ENCODE results near the gene NXPE3. TPM values are rescaled to one million over a fixed set of nuclear protein-coding genes. Genes with fewer than 3 reads are reported as not detected.

NXPE3 gene
- total RNA-seq, 1 donor from 2014 or later: 11.0 TPM

DNA sequence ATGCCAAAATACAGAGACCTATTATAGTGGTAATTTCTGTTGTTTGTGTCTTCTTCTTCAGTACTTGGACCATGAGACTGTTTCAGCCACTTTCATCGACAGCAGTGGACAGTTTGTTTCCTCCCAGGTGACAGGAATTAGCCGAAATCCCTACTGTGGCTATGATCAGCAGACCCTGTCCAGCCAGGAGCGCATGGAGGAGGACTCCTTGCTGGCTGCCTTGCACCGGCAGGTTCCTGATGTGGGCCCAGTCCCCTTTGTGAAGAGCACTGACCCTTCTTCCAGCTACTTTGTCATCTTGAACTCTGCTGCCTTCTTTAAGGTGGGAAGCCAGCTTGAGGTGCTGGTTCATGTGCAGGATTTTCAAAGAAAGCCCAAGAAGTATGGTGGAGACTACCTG is 22.2 kb downstream of the NXPE3 start:
- no peaks in the 10 kb centered on the region for H3K9me3 ChIP-seq (ENCODE audit: control insufficient read depth in 3 of 3, low read length in 3 of 3)
- no peaks in the 10 kb centered on the region for H3K4me1 ChIP-seq (ENCODE audit: control insufficient read depth in 3 of 3, insufficient read depth in 3 of 3, low read length in 3 of 3)
- H3K4me3 ChIP-seq (ENCODE audit: low read length in 3 of 3): no peak overlapping the region
- H3K27ac ChIP-seq (ENCODE audit: low read depth, low read length): no peak overlapping the region
- H3K27me3 ChIP-seq (ENCODE audit: control insufficient read depth in 3 of 3, insufficient read depth in 3 of 3, low read length in 3 of 3): no peaks in the 10 kb centered on the region
- no peak overlapping the region for H3K9ac ChIP-seq (ENCODE audit: low read depth in 1 of 3, low read length in 3 of 3)
- peaks cover 6 to 17% (median 8%) of the 10 kb centered on the region in 3 donors for H3K36me3 ChIP-seq (ENCODE audit: control insufficient read depth in 3 of 3, insufficient read depth in 3 of 3, low read length in 3 of 3)

- no peak overlapping the region for H3K4me3 ChIP-seq (ENCODE audit: low read length in 3 of 3)
- H3K27me3 ChIP-seq (ENCODE audit: control insufficient read depth in 3 of 3, insufficient read depth in 3 of 3, low read length in 3 of 3): no peaks in the 10 kb centered on the region
- peaks cover 6 to 17% (median 8%) of the 10 kb centered on the region in 3 donors for H3K36me3 ChIP-seq (ENCODE audit: control insufficient read depth in 3 of 3, insufficient read depth in 3 of 3, low read length in 3 of 3)
- H3K9ac ChIP-seq (ENCODE audit: low read depth in 1 of 3, low read length in 3 of 3): no peak overlapping the region
- H3K9me3 ChIP-seq (ENCODE audit: control insufficient read depth in 3 of 3, low read length in 3 of 3): no peaks in the 10 kb centered on the region
- H3K27ac ChIP-seq (ENCODE audit: low read depth, low read length): no peak overlapping the region
- no peaks in the 10 kb centered on the region for H3K4me1 ChIP-seq (ENCODE audit: control insufficient read depth in 3 of 3, insufficient read depth in 3 of 3, low read length in 3 of 3)
These were observed 23.2 kb downstream of the NXPE3 start for GRCh38 chr3:101802179-101802578.

- Histone ChIP-seq H3K36me3 (ENCODE audit: control insufficient read depth in 3 of 3, insufficient read depth in 3 of 3, low read length in 3 of 3) (peaks cover 8 to 18% (median 11%) of the 10 kb centered on the region in 3 donors), H3K27me3 (ENCODE audit: control insufficient read depth in 3 of 3, insufficient read depth in 3 of 3, low read length in 3 of 3) (no peaks in the 10 kb centered on the region), H3K4me3 (ENCODE audit: low read length in 3 of 3) (no peak overlapping the region), H3K9me3 (ENCODE audit: control insufficient read depth in 3 of 3, low read length in 3 of 3) (no peaks in the 10 kb centered on the region), H3K9ac (ENCODE audit: low read depth in 1 of 3, low read length in 3 of 3) (no peak overlapping the region), H3K27ac (ENCODE audit: low read depth, low read length) (no peak overlapping the region), H3K4me1 (ENCODE audit: control insufficient read depth in 3 of 3, insufficient read depth in 3 of 3, low read length in 3 of 3) (no peaks in the 10 kb centered on the region)
These were observed 24.3 kb downstream of the NXPE3 start for GRCh38 chr3:101803173-101803782.

- H3K9me3 ChIP-seq (ENCODE audit: control insufficient read depth in 3 of 3, low read length in 3 of 3): no peaks in the 10 kb centered on the region
- H3K4me3 ChIP-seq (ENCODE audit: low read length in 3 of 3): no peak overlapping the region
- H3K27ac ChIP-seq (ENCODE audit: low read depth, low read length): no peak overlapping the region
- H3K9ac ChIP-seq (ENCODE audit: low read depth in 1 of 3, low read length in 3 of 3): no peak overlapping the region
- H3K36me3 ChIP-seq (ENCODE audit: control insufficient read depth in 3 of 3, insufficient read depth in 3 of 3, low read length in 3 of 3): peaks cover 8 to 18% (median 11%) of the 10 kb centered on the region in 3 donors
- H3K27me3 ChIP-seq (ENCODE audit: control insufficient read depth in 3 of 3, insufficient read depth in 3 of 3, low read length in 3 of 3): no peaks in the 10 kb centered on the region
- H3K4me1 ChIP-seq (ENCODE audit: control insufficient read depth in 3 of 3, insufficient read depth in 3 of 3, low read length in 3 of 3): peaks cover 0 to 2% (median 0%) of the 10 kb centered on the region in 3 donors
These were observed 24.9 kb downstream of the NXPE3 start for GRCh38 chr3:101803939-101804338.

DNA sequence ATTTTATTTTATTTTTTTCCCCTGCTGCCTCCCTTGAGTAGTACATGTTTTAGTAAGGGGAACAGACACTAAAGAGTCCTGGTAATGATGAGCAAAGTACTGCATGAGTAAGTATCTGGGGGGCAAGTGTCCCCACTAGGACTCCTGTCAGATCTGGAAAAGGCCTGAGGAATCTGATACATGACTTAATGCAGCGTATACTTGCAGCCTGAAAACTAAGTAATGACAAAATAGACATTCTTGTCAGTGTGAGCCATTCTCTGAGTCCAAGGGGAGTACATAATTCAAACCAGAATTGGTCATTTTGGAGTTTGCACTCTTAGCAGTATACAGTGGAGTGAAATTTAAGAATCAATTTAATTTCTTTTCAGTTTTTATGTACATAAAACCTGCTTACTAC is 27.5 kb downstream of the NXPE3 start:
- no peak overlapping the region for H3K27ac ChIP-seq (ENCODE audit: low read depth, low read length)
- peaks cover 5 to 12% (median 6%) of the 10 kb centered on the region in 3 donors for H3K36me3 ChIP-seq (ENCODE audit: control insufficient read depth in 3 of 3, insufficient read depth in 3 of 3, low read length in 3 of 3)
- no peak overlapping the region for H3K4me3 ChIP-seq (ENCODE audit: low read length in 3 of 3)

DNA sequence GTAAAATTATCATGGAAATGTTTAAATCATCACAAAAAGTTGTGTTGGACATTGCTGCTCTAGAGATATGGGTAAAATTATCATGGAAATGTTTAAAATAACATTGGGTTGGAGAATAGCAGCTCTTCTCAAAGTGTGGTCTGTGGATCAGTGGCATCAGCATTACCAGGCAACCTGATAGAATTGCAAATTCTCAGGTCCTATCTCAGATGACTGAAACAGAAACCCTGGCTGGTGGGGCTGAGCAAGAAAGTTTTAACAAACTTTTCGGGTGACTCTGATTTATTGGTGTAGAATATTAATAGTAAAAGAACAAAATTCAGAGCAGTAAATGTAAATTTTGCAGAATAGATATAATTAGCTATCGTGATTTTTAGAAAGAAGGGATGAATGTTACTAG is 28.9 kb downstream of the NXPE3 start:
- peaks cover 0 to 2% (median 2%) of the 10 kb centered on the region in 3 donors for H3K4me1 ChIP-seq (ENCODE audit: control insufficient read depth in 3 of 3, insufficient read depth in 3 of 3, low read length in 3 of 3)
- H3K27ac ChIP-seq (ENCODE audit: low read depth, low read length): no peak overlapping the region
- no peaks in the 10 kb centered on the region for H3K9me3 ChIP-seq (ENCODE audit: control insufficient read depth in 3 of 3, low read length in 3 of 3)
- peaks cover 2 to 5% (median 5%) of the 10 kb centered on the region in 3 donors for H3K36me3 ChIP-seq (ENCODE audit: control insufficient read depth in 3 of 3, insufficient read depth in 3 of 3, low read length in 3 of 3)
- H3K27me3 ChIP-seq (ENCODE audit: control insufficient read depth in 3 of 3, insufficient read depth in 3 of 3, low read length in 3 of 3): no peaks in the 10 kb centered on the region
- no peak overlapping the region for H3K9ac ChIP-seq (ENCODE audit: low read depth in 1 of 3, low read length in 3 of 3)
- H3K4me3 ChIP-seq (ENCODE audit: low read length in 3 of 3): no peak overlapping the region

More for the DNA sequence above, 27.5 kb downstream of the NXPE3 start:
- Histone ChIP-seq H3K9me3 (ENCODE audit: control insufficient read depth in 3 of 3, low read length in 3 of 3) (no peaks in the 10 kb centered on the region), H3K27me3 (ENCODE audit: control insufficient read depth in 3 of 3, insufficient read depth in 3 of 3, low read length in 3 of 3) (no peaks in the 10 kb centered on the region), H3K9ac (ENCODE audit: low read depth in 1 of 3, low read length in 3 of 3) (no peak overlapping the region), H3K4me1 (ENCODE audit: control insufficient read depth in 3 of 3, insufficient read depth in 3 of 3, low read length in 3 of 3) (peaks cover 0 to 2% (median 2%) of the 10 kb centered on the region in 3 donors)

DNA sequence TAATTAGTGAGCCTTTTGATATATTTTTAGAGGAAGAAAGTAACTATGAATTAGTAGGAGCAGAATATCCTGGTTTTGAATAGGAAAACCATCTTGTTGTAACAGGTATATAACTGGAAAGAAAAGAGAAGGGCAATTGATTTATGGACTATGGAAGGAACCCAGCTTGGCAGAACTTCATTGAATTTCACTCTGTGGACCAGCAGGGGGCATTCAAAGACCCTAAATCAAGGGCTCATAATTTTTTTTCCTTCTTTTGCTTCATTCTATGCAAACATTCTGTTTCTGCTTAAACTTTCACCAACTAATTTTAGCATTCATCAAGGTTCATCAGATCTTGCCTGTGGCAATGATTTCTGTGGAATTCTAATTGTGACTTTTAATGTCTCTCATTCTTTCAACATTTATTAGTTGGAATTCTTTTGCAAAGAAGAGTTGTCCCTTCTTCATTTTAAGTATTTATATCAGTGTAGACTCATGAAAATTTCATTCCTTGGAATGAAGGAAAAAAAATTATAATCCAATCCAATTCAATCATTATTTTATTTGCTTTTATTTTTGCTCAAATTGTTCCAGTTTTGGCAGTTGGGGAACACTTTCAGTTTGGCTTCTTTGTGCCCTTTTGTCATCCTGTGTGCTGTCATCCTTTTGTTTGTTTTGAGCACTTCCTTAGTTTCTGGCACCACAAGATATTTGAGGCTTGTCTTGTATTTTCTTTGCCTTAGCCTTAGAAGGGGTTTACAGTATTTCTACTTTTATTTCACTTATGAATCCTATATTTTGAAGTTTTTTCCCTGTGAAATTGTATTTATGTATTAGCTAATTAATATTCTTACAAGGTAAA is 30.4 kb downstream of the NXPE3 start:
- H3K9me3 ChIP-seq (ENCODE audit: control insufficient read depth in 3 of 3, low read length in 3 of 3): no peaks in the 10 kb centered on the region
- H3K9ac ChIP-seq (ENCODE audit: low read depth in 1 of 3, low read length in 3 of 3): no peak overlapping the region
- no peaks in the 10 kb centered on the region for H3K27me3 ChIP-seq (ENCODE audit: control insufficient read depth in 3 of 3, insufficient read depth in 3 of 3, low read length in 3 of 3)
- peaks cover 0 to 5% (median 5%) of the 10 kb centered on the region in 3 donors for H3K36me3 ChIP-seq (ENCODE audit: control insufficient read depth in 3 of 3, insufficient read depth in 3 of 3, low read length in 3 of 3)
- H3K4me3 ChIP-seq (ENCODE audit: low read length in 3 of 3): no peak overlapping the region
- H3K4me1 ChIP-seq (ENCODE audit: control insufficient read depth in 3 of 3, insufficient read depth in 3 of 3, low read length in 3 of 3): peaks cover 0 to 6% (median 2%) of the 10 kb centered on the region in 3 donors
- H3K27ac ChIP-seq (ENCODE audit: low read depth, low read length): no peak overlapping the region

DNA sequence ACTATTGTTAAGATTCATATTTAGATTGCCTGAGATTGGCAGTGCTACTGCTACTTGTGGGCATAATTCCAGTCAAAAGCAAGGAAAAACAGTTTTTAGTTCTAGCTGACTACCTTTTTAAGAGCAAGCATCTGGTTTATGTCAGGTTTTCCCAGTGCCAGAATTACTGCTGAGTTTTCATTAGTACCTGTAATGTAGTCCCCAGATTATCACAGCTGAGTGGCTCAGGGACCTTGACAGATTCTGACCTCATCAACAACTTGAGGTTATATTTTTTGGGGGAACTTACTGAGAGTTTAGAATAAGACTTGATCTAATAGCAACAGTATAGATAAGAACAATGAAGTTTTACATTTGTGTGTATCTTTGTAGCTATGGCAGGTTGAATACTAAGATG is 31.0 kb downstream of the NXPE3 start:
- H3K9me3 ChIP-seq (ENCODE audit: control insufficient read depth in 3 of 3, low read length in 3 of 3): no peaks in the 10 kb centered on the region
- peaks cover 4 to 10% (median 7%) of the 10 kb centered on the region in 3 donors for H3K4me1 ChIP-seq (ENCODE audit: control insufficient read depth in 3 of 3, insufficient read depth in 3 of 3, low read length in 3 of 3)
- H3K4me3 ChIP-seq (ENCODE audit: low read length in 3 of 3): no peak overlapping the region
- no peaks in the 10 kb centered on the region for H3K27me3 ChIP-seq (ENCODE audit: control insufficient read depth in 3 of 3, insufficient read depth in 3 of 3, low read length in 3 of 3)
- no peak overlapping the region for H3K9ac ChIP-seq (ENCODE audit: low read depth in 1 of 3, low read length in 3 of 3)
- H3K27ac ChIP-seq (ENCODE audit: low read depth, low read length): no peak overlapping the region
- peaks cover 0 to 5% (median 5%) of the 10 kb centered on the region in 3 donors for H3K36me3 ChIP-seq (ENCODE audit: control insufficient read depth in 3 of 3, insufficient read depth in 3 of 3, low read length in 3 of 3)

GRCh38 chr3:101811875-101812274 is 32.9 kb downstream of the NXPE3 start:
- H3K4me3 ChIP-seq (ENCODE audit: low read length in 3 of 3): no peak overlapping the region
- no peak overlapping the region for H3K9ac ChIP-seq (ENCODE audit: low read depth in 1 of 3, low read length in 3 of 3)
- H3K36me3 ChIP-seq (ENCODE audit: control insufficient read depth in 3 of 3, insufficient read depth in 3 of 3, low read length in 3 of 3): peaks cover 0 to 7% (median 6%) of the 10 kb centered on the region in 3 donors
- H3K27ac ChIP-seq (ENCODE audit: low read depth, low read length): no peak overlapping the region
- peaks cover 5 to 10% (median 8%) of the 10 kb centered on the region in 3 donors for H3K4me1 ChIP-seq (ENCODE audit: control insufficient read depth in 3 of 3, insufficient read depth in 3 of 3, low read length in 3 of 3)
- no peaks in the 10 kb centered on the region for H3K27me3 ChIP-seq (ENCODE audit: control insufficient read depth in 3 of 3, insufficient read depth in 3 of 3, low read length in 3 of 3)
- H3K9me3 ChIP-seq (ENCODE audit: control insufficient read depth in 3 of 3, low read length in 3 of 3): no peaks in the 10 kb centered on the region

DNA sequence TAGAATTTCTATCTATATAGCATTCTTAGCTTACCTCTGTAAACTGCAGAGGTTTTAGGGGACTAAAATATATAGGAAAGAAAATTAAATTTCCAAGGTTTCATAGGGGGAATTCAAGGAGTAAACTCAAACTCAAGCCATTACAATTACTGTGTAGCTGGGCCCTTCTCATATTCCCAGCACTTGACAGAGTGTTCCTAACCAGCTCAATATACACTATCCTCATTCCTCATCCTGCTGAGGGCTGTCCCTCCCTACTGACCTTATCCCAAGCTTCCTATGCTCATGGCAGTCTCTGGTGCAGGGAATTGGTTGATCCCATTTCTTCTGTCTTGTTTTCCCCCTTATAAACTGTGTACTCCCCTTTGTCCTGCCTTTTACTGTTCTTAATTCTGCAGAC is 33.9 kb downstream of the NXPE3 start:
- no peaks in the 10 kb centered on the region for H3K27me3 ChIP-seq (ENCODE audit: control insufficient read depth in 3 of 3, insufficient read depth in 3 of 3, low read length in 3 of 3)
- no peak overlapping the region for H3K4me3 ChIP-seq (ENCODE audit: low read length in 3 of 3)
- no peaks in the 10 kb centered on the region for H3K9me3 ChIP-seq (ENCODE audit: control insufficient read depth in 3 of 3, low read length in 3 of 3)
- peaks cover 5 to 10% (median 8%) of the 10 kb centered on the region in 3 donors for H3K4me1 ChIP-seq (ENCODE audit: control insufficient read depth in 3 of 3, insufficient read depth in 3 of 3, low read length in 3 of 3)
- peaks cover 0 to 10% (median 9%) of the 10 kb centered on the region in 3 donors for H3K36me3 ChIP-seq (ENCODE audit: control insufficient read depth in 3 of 3, insufficient read depth in 3 of 3, low read length in 3 of 3)
- no peak overlapping the region for H3K27ac ChIP-seq (ENCODE audit: low read depth, low read length)
- no peak overlapping the region for H3K9ac ChIP-seq (ENCODE audit: low read depth in 1 of 3, low read length in 3 of 3)
